Measurements from ENCODE around the gene COQ8B. TPM values are rescaled to one million over a fixed set of nuclear protein-coding genes. Genes with fewer than 3 reads are reported as not detected.

Gene COQ8B
- total and polyA plus RNA-seq, 2 of the 4 experiments (the other 2 are of a cell fraction): 14.9 to 23.2 TPM

GRCh38 chr19:40659116-40659515, 57.6 kb downstream of the COQ8B start:
- DNase-seq: no peak
- CTCF ChIA-PET: no interaction called here
- no TSS peak for BruUV-seq (replicated peaks)

More at GRCh38 chr19:40659116-40659515, 57.6 kb downstream of the COQ8B start:
- Histone ChIP-seq H4K5ac (ENCODE audit: low read depth, low read length) (no peak overlapping the region), H2BK15ac (ENCODE audit: low read depth, low read length) (0 out of 3 replicates have a peak overlapping the region, but pooled peaks have one; percentile 63), H2AK5ac (ENCODE audit: low read depth, low read length) (no peak overlapping the region), H2BK120ac (ENCODE audit: low read depth, low read length) (no peak overlapping the region), H2AK9ac (replicated peaks; ENCODE audit: low read depth, low read length, poor library complexity) (no peak overlapping the region), H3K14ac (replicated peaks; ENCODE audit: low read depth, low read length) (no peak overlapping the region), H3K36me3 (ENCODE audit: control insufficient read depth, insufficient read depth, low read length) (no peaks in the 10 kb centered on the region), H3K23ac (ENCODE audit: low read depth, low read length) (no peak overlapping the region), H4K20me1 (ENCODE audit: insufficient read depth, low read length) (no peaks in the 10 kb centered on the region), H3K27me3 (ENCODE audit: control insufficient read depth, insufficient read depth, low read length) (no peaks in the 10 kb centered on the region), H3K9me1 (ENCODE audit: insufficient read depth, low read length) (peaks cover 5% of the 10 kb centered on the region; the same call in 1 of the 2 replicates), H3K9ac (ENCODE audit: low read depth, low read length) (no peak overlapping the region), H2AFZ (replicated peaks; ENCODE audit: low read length, poor library complexity) (no peak overlapping the region), H3K79me1 (ENCODE audit: low read depth in 1 of 2, low read length in 2 of 2) (no peaks in the 10 kb centered on the region), H3K4ac (ENCODE audit: low read depth, low read length) (no peak overlapping the region), H2BK5ac (ENCODE audit: low read depth, low read length, poor library complexity, severe bottlenecking) (no peak overlapping the region), H3K18ac (ENCODE audit: low read depth, low read length) (no peak overlapping the region), H3K27ac (ENCODE audit: insufficient read depth, low read length) (no peak overlapping the region), H3K4me3 (ENCODE audit: insufficient read depth, low read depth, low read length) (no peak overlapping the region), H3K56ac (ENCODE audit: extremely low read depth, insufficient read depth, low read length) (no peak overlapping the region), H2BK20ac (ENCODE audit: low read depth, low read length) (no peak overlapping the region), H3K9me3 (ENCODE audit: control insufficient read depth, insufficient read depth, low read length) (no peaks in the 10 kb centered on the region), H4K8ac (ENCODE audit: low read depth in 2 of 2, low read length in 2 of 2) (no peak overlapping the region), H3K4me2 (ENCODE audit: low read depth, low read length) (no peak overlapping the region), H3K4me1 (ENCODE audit: control insufficient read depth, insufficient read depth, low read length) (peaks cover 6% of the 10 kb centered on the region), H4K91ac (ENCODE audit: insufficient read depth, low read depth, low read length) (no peak overlapping the region)
- in situ Hi-C loops (cut with MboI; ENCODE audit: low sequenced_read_pairs) (loop anchor here (10.0 to 25.0 kb wide), 2 partner anchors 486 to 603 kb away; partner anchors contain the start of gene HNRNPUL1), dilution Hi-C loops (cut with HindIII; ENCODE audit: low sequenced_read_pairs, unreplicated experiment) (no loop called here), intact Hi-C loops (cut with micrococcal nuclease) (no loop called here)
- no peak for TF ChIP-seq CEBPB (IDR thresholded peaks at IDR 0.05; ENCODE audit: low read depth, low read length)
- no peak for TF ChIP-seq RAD21 (IDR thresholded peaks at IDR 0.05; ENCODE audit: low read length)
- TF ChIP-seq RFX5 (IDR thresholded peaks at IDR 0.05; ENCODE audit: low read depth, low read length): no peak
- TF ChIP-seq NFE2L2 (IDR thresholded peaks at IDR 0.05; ENCODE audit: low read depth, low read length): no peak
- no peak for TF ChIP-seq MAFK (IDR thresholded peaks at IDR 0.05; ENCODE audit: low read depth, low read length)
- TF ChIP-seq RCOR1 (IDR thresholded peaks at IDR 0.05; ENCODE audit: insufficient replicate concordance, low read length): no peak
- TF ChIP-seq ELK1 (IDR thresholded peaks at IDR 0.05; ENCODE audit: borderline replicate concordance, low read depth, low read length): no peak
- no peak for TF ChIP-seq CTCF (conservative IDR thresholded peaks at IDR 0.05; ENCODE audit: low read depth, low read length)
- TF ChIP-seq BHLHE40 (IDR thresholded peaks at IDR 0.05; ENCODE audit: low read depth, low read length): no peak
- TF ChIP-seq MAZ (IDR thresholded peaks at IDR 0.05; ENCODE audit: borderline replicate concordance, low read depth, low read length): no peak
- no peak for TF ChIP-seq MXI1 (IDR thresholded peaks at IDR 0.05; ENCODE audit: borderline replicate concordance, low read depth, low read length)
- TF ChIP-seq SMC3 (IDR thresholded peaks at IDR 0.05; ENCODE audit: low read depth, low read length): no peak
- TF ChIP-seq USF2 (IDR thresholded peaks at IDR 0.05; ENCODE audit: low read depth, low read length): no peak
- TF ChIP-seq POLR2A (IDR thresholded peaks at IDR 0.05; ENCODE audit: low read depth, low read length): no peak
- no peak for TF ChIP-seq FOS (IDR thresholded peaks at IDR 0.05; ENCODE audit: low read depth, low read length)
- TF ChIP-seq CHD1 (IDR thresholded peaks at IDR 0.05; ENCODE audit: low read depth, low read length): no peak
- 79% methylated on average over 2 of the region's 5 CpGs; no CpG with 5 or more reads in 1 of the 2 experiments for WGBS, 2 experiments (ENCODE audit: extremely low coverage in 2 of 2, insufficient read length in 1 of 2)
- no peak for ATAC-seq (ENCODE audit: low read depth)
- POLR2A ChIA-PET (ENCODE audit: unreplicated experiment): no interaction called here

Measured in IMR-90 (cell line).